ENCODE results near the gene FAT3.

FAT3 gene

DNA sequence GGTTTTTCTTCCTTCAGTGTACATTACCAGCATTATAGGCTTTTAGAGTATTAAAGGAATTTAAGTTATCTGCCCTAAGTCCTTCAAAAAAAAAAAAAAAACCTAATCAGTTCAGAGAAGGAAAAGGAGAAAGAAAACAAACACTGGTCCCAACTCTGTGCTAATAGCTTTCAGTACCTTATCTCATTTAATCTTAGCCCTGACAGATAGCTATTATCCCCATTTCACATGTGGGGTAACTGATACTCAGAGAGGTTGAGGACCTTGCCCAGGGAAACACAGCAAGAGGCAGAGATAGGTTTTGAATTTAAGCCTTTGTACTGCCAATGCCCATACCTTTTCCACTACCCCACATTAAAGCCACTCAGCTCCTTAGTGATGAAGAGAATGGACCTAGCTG lies 43.4 kb downstream of the FAT3 start:
- Mint-ChIP-seq H3K27me3 (ENCODE audit: low read depth, poor library complexity) (peaks cover 4% of the 10 kb centered on the region), H3K27ac (no peak overlapping the region), H3K4me3 (no peak overlapping the region), H3K9me3 (no peaks in the 10 kb centered on the region), H3K4me1 (peaks cover 45% of the 10 kb centered on the region), H3K36me3 (ENCODE audit: low read depth) (peaks cover 9% of the 10 kb centered on the region)
- DNase-seq, result no peak
- TF ChIP-seq, protein P1, sequence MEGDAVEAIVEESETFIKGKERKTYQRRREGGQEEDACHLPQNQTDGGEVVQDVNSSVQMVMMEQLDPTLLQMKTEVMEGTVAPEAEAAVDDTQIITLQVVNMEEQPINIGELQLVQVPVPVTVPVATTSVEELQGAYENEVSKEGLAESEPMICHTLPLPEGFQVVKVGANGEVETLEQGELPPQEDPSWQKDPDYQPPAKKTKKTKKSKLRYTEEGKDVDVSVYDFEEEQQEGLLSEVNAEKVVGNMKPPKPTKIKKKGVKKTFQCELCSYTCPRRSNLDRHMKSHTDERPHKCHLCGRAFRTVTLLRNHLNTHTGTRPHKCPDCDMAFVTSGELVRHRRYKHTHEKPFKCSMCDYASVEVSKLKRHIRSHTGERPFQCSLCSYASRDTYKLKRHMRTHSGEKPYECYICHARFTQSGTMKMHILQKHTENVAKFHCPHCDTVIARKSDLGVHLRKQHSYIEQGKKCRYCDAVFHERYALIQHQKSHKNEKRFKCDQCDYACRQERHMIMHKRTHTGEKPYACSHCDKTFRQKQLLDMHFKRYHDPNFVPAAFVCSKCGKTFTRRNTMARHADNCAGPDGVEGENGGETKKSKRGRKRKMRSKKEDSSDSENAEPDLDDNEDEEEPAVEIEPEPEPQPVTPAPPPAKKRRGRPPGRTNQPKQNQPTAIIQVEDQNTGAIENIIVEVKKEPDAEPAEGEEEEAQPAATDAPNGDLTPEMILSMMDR (IDR thresholded peaks at IDR 0.05), result no peak

DNA sequence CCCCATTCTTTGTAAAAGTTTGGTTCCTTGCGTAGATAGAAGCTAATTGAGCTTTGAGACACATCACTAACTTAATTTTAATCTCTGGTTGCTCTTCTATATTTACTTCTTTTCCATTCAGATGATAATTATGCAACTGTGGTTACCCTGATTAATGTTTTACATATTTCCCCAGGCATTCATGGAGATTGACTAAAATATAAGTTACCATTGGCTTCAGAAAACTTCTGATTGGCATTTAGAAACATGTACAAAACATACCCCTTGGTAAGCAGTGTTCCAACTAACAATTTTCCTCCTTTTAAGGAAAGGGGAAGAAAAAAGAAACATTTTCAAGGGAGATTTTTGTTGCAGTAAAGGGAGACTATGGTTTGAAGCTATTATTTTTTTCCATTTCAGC lies 43.9 kb downstream of the FAT3 start:
- peaks cover 45% of the 10 kb centered on the region for H3K4me1 Mint-ChIP-seq
- DNase-seq, result no peak
- H3K4me3 Mint-ChIP-seq, result no peak overlapping the region
- H3K9me3 Mint-ChIP-seq, result no peaks in the 10 kb centered on the region
- TF ChIP-seq, protein P1 (IDR thresholded peaks at IDR 0.05), result no peak
- peaks cover 5% of the 10 kb centered on the region for H3K36me3 Mint-ChIP-seq (ENCODE audit: low read depth)
- peaks cover 4% of the 10 kb centered on the region for H3K27me3 Mint-ChIP-seq (ENCODE audit: low read depth, poor library complexity)
- no peak overlapping the region for H3K27ac Mint-ChIP-seq

- TF ChIP-seq, protein P1 (IDR thresholded peaks at IDR 0.05), result no peak
- peaks cover 4% of the 10 kb centered on the region for H3K27me3 Mint-ChIP-seq (ENCODE audit: low read depth, poor library complexity)
- H3K4me1 Mint-ChIP-seq, result peaks cover 45% of the 10 kb centered on the region
- no peak overlapping the region for H3K27ac Mint-ChIP-seq
- H3K9me3 Mint-ChIP-seq, result no peaks in the 10 kb centered on the region
- DNase-seq, result no peak
- H3K4me3 Mint-ChIP-seq, result no peak overlapping the region
- peaks cover 5% of the 10 kb centered on the region for H3K36me3 Mint-ChIP-seq (ENCODE audit: low read depth)
These were observed 44.4 kb downstream of the FAT3 start for GRCh38 chr11:92269021-92269420.

DNA sequence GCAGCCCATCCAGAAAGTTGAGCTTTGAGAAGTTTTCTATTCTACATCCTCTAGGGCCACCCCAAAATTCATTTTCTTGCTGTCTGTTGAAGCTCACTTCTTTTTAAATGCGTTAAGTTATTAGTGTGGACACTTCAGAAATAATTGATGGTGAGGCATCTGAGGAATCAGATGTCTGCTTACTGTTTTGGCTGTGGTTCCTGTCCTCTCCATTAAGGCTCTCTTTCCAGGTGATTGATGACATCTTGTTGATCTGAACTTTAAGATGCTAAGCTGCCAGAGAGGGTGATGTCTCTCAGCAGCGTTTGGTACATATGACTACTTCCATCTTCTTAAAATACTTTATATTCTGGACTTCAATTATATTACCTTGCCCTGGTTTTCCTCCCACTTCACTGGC lies 45.2 kb downstream of the FAT3 start:
- TF ChIP-seq, protein P1 (IDR thresholded peaks at IDR 0.05), result no peak
- H3K4me1 Mint-ChIP-seq, result peaks cover 45% of the 10 kb centered on the region
- DNase-seq, result no peak
- H3K27me3 Mint-ChIP-seq (ENCODE audit: low read depth, poor library complexity), result peaks cover 4% of the 10 kb centered on the region
- no peaks in the 10 kb centered on the region for H3K9me3 Mint-ChIP-seq
- H3K27ac Mint-ChIP-seq, result no peak overlapping the region
- H3K36me3 Mint-ChIP-seq (ENCODE audit: low read depth), result peaks cover 5% of the 10 kb centered on the region
- H3K4me3 Mint-ChIP-seq, result no peak overlapping the region

DNA sequence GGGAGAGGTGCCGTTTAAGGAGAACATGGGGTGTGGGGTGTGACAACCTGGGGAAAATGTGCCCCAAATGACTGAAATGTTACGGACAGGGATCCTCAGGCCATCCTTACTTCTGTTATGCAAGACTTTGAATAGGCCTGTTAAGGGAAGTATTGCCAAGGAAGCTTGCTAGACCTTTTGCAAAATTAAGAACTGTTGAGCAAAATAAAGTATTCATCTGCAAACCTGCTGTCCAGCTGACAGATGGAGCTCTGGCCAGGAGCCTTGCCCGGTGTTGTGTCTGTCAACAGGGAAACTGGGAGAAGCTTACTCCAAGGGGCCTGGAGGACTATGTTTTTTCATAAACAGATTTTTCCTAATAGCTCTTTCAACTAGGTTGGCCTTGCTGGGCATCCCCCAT lies 48.0 kb downstream of the FAT3 start:
- Mint-ChIP-seq H3K4me1 (peaks cover 25% of the 10 kb centered on the region), H3K4me3 (no peak overlapping the region), H3K27me3 (ENCODE audit: low read depth, poor library complexity) (no peaks in the 10 kb centered on the region), H3K36me3 (ENCODE audit: low read depth) (peaks cover 19% of the 10 kb centered on the region), H3K9me3 (no peaks in the 10 kb centered on the region), H3K27ac (no peak overlapping the region)
- DNase-seq, result no peak
- TF ChIP-seq, protein P1 (IDR thresholded peaks at IDR 0.05), result no peak
